Activated T-cell treated with anti-CD3 and anti-CD28 coated beads, Interleukin-2, amount 50 U/mL, for 4 hours (primary cell): ENCODE measurements around the gene CLMN. TPM values are rescaled to one million over a fixed set of nuclear protein-coding genes. Genes with fewer than 3 reads are reported as not detected.

Experiments
- ATAC-seq, 2 donors: fragments of 200-7000 bp; cut with Tn5 transposase; one replicate each; pipeline ENCODE4 v1.10.0; 2021
- DNase-seq: peaks from one replicate; pipeline ENCODE4 v3.0.0-alpha.2; 2020
- H3K27me3 Mint-ChIP-seq: one replicate; pipeline ENCODE4 v1.8.0; 2021; ENCODE audit warnings: low read depth, mixed read lengths
- H3K36me3 Mint-ChIP-seq: one replicate; pipeline ENCODE4 v1.8.0; 2022; ENCODE audit warnings: mixed read lengths; ENCODE audit not compliant: insufficient read depth
- H3K4me1 Mint-ChIP-seq: one replicate; pipeline ENCODE4 v1.8.0; 2021; ENCODE audit warnings: low read depth, mixed read lengths
- H3K4me3 Mint-ChIP-seq: one replicate; pipeline ENCODE4 v1.8.0; 2021; ENCODE audit warnings: mild to moderate bottlenecking, moderate library complexity, mixed read lengths
- H3K9me3 Mint-ChIP-seq: one replicate; pipeline ENCODE4 v1.8.0; 2021; ENCODE audit warnings: mixed read lengths
- total RNA-seq, 3 donors: library from RNA; stranded (reverse); gene quantifications; one replicate each; pipeline ENCODE4 v1.2.1, GENCODE V29; 2021

Gene CLMN
- total RNA-seq, 3 donors from 2014 or later, result 0.71 to 1.3 (median 0.71) TPM

DNA sequence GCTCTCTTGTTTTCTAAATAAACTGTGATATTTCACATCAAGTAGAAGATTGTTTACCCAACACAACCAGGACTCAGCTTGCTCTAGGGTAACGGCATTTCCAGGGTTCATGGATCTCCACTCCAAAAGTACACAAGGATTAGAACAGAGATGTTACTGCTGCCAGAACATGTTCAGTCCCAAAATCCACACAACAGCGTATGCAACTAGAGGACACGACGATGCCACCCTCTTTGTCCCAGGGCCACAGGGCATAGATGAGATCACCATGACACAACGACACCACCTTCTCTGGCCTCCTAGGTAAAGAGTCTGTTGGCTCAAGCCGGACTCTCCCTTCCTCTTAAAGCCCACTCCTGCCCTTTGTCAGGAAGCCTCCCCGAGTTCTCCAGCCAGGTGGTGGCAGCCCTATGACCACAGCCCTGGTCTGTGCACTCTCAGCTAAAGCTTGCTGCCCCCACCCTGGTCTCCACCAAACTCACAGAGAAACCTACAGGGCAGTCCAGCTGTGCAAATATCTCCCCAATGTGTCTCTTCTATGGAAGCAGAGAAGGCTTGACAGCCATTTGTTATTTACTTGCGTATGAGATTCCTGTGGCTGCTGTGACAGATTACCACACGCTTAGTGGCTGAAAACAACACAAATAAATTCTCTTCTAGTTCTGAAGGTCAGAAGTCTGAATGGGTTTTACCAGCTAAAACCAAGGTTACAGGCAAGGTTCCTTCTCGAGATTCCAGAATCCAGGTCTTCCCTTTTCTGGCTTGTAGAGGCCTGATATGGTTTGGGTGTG, 10.3 kb downstream of the CLMN start:
- DNase-seq (no peak), ATAC-seq (no peak)
- Mint-ChIP-seq H3K27me3 (peaks cover 9% of the 10 kb centered on the region), H3K9me3 (no peaks in the 10 kb centered on the region), H3K4me3 (no peak overlapping the region), H3K36me3 (no peaks in the 10 kb centered on the region), H3K4me1 (no peaks in the 10 kb centered on the region)

DNA sequence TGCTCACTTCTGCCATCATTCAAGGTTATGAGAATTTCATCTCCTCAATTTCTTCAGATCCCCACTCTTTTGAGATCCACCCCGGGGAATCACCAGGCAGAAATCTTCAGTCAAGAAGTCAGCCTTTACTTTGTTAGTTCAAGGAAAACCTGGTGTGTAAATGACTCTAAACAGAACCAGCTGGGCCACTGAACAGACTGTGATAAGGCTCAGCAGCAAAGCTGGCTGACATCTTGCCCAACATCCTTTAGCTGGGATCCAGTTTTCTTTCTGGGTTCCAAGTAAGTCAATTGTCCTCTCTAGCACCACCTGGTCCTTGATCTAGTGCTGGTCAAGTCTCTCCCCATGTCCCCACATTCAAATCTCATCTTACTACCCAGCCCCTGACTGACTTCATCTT, 11.6 kb downstream of the CLMN start:
- DNase-seq (no peak), ATAC-seq (no peak)
- H3K4me1 Mint-ChIP-seq, result no peaks in the 10 kb centered on the region
- peaks cover 9% of the 10 kb centered on the region for H3K27me3 Mint-ChIP-seq
- H3K4me3 Mint-ChIP-seq, result no peak overlapping the region
- H3K36me3 Mint-ChIP-seq, result no peaks in the 10 kb centered on the region
- no peaks in the 10 kb centered on the region for H3K9me3 Mint-ChIP-seq

DNA sequence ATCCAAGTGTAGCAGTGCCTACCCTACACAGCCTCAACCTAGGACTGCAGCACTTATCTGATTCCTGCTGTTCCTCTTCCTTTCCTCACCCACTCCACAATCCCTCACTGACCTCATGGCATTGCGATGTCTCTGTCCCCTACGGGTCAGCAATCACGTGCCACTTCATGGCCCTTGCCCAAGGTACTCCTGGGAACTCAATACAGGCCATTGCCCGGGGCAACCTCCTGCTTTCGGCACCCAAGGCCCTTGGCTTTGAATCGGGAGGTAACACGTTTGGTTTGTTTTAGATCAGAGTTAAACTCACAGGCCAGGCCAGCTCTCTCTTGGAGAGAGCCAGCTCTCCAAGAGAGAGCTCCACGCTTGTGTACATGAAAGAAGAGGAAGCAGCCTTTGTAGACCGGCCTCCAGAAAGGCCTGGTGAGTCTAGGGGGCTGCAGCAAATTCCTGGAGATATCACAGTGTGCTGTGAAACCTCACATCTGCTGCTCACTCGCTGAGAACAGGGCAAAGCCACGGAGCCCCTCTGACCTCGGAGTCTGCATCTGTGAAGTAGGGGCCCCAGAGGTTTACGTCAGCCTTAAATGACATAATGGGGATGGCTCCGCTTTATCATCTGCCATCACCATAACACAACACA, 12.2 kb downstream of the CLMN start:
- ATAC-seq (no peak), DNase-seq (no peak)
- no peaks in the 10 kb centered on the region for H3K36me3 Mint-ChIP-seq
- no peaks in the 10 kb centered on the region for H3K9me3 Mint-ChIP-seq
- H3K27me3 Mint-ChIP-seq, result peaks cover 9% of the 10 kb centered on the region
- no peak overlapping the region for H3K4me3 Mint-ChIP-seq
- H3K4me1 Mint-ChIP-seq, result no peaks in the 10 kb centered on the region

DNA sequence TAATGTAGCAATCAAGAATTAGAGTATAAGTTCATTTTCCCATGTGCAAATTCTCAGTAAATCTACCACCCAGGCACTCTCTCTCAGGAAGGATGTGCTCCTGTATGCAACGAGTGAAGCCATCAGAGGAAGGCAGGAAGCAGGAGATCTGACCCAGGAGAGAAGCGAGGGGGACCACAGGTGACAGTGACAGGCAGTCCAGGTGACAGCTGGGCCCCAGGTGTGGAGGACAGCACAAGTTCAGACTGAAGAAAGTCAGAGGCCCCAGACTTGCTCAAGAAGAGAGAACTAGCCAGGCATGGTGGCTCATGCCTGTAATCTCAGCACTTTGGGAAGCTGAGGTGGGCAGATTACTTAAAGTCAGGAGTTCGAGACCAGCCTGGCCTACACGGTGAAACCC, 13.8 kb downstream of the CLMN start:
- Mint-ChIP-seq H3K4me1 (no peaks in the 10 kb centered on the region), H3K27me3 (peaks cover 13% of the 10 kb centered on the region), H3K36me3 (no peaks in the 10 kb centered on the region), H3K4me3 (no peak overlapping the region), H3K9me3 (no peaks in the 10 kb centered on the region)
- no peak for DNase-seq
- no peak for ATAC-seq

GRCh38 chr14:95305145-95305544, 14.6 kb downstream of the CLMN start:
- Mint-ChIP-seq H3K36me3 (no peaks in the 10 kb centered on the region), H3K9me3 (no peaks in the 10 kb centered on the region), H3K4me3 (no peak overlapping the region), H3K27me3 (peaks cover 15% of the 10 kb centered on the region), H3K4me1 (no peaks in the 10 kb centered on the region)
- DNase-seq (no peak), ATAC-seq (no peak)

DNA sequence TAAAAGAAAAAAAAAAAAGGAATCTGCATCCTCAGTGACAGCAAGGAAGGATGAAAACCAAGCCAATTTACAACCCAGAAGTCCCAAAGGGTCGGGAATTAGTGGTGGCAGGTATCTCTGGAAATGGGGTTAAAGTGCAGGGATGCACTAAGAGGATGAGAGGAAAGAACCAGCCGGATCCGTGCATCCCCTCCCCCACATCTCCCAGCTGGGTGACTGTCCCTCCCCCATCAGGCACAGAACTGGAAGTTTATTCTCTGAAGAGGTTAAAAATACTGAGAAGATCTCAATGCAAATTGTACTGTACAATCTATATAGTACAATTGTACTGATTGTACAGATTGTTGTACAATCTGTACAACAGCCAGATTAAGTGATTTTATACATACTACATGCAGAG, 15.4 kb downstream of the CLMN start:
- no peaks in the 10 kb centered on the region for H3K4me1 Mint-ChIP-seq

GRCh38 chr14:95303552-95303951, 16.2 kb downstream of the CLMN start:
- H3K4me1 Mint-ChIP-seq, result no peaks in the 10 kb centered on the region
- H3K36me3 Mint-ChIP-seq, result no peaks in the 10 kb centered on the region
- H3K9me3 Mint-ChIP-seq, result no peaks in the 10 kb centered on the region
- ATAC-seq (no peak), DNase-seq (no peak)
- H3K27me3 Mint-ChIP-seq, result peaks cover 20% of the 10 kb centered on the region
- H3K4me3 Mint-ChIP-seq, result no peak overlapping the region

More for the DNA sequence above, 15.4 kb downstream of the CLMN start:
- Mint-ChIP-seq H3K27me3 (peaks cover 20% of the 10 kb centered on the region), H3K4me3 (no peak overlapping the region), H3K36me3 (no peaks in the 10 kb centered on the region), H3K9me3 (no peaks in the 10 kb centered on the region)
- ATAC-seq (no peak), DNase-seq (no peak)

DNA sequence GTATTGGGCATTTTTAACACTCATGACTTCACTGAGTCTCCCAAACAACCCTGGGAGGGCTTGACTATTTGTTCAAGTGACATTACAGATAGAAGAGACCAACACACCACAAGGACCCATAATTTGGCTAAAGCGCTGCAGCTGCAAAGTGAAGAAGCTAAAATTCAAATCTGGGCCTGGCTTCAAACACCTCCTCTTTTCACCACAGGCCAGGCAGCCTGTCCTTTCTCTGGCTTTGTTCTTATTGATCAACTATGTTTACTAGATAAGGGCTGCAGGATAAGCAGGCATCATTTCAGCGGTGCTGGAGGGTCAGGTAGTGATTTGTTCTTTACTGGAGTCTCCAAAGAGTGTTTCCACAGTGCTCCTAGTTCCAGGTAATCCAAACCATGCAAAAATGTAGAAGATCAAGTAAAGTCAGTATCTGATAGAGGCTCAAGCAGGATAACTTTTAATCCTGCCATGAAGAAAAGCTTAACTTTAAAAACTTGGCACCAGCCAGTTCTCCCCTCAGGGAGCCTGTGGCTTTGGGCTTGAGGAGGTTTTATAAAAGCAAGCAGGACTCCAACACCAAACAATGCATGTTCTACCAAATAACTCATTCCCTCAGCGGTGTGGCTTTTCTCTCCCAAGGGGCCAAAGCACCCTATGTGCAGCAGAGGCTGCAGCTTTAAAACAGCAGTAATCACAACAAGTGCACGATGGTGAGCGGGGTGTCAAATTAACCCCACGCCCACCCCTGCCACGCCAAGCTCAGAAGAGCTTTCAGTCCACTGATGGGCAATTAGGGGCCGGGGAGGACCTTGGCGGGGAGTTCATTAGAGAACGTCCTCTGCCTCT, 16.8 kb downstream of the CLMN start:
- no peak for DNase-seq
- Mint-ChIP-seq H3K4me3 (no peak overlapping the region), H3K4me1 (no peaks in the 10 kb centered on the region), H3K36me3 (no peaks in the 10 kb centered on the region), H3K27me3 (peaks cover 24% of the 10 kb centered on the region), H3K9me3 (no peaks in the 10 kb centered on the region)
- no peak for ATAC-seq

- H3K4me3 Mint-ChIP-seq, result no peak overlapping the region
- H3K9me3 Mint-ChIP-seq, result peaks cover under 1% of the 10 kb centered on the region
- peaks cover 26% of the 10 kb centered on the region for H3K27me3 Mint-ChIP-seq
- DNase-seq (no peak), ATAC-seq (no peak)
- no peaks in the 10 kb centered on the region for H3K4me1 Mint-ChIP-seq
- H3K36me3 Mint-ChIP-seq, result no peaks in the 10 kb centered on the region
Measured at GRCh38 chr14:95301527-95302187, 18.1 kb downstream of the CLMN start.

- no peak for DNase-seq
- peaks cover 8% of the 10 kb centered on the region for H3K9me3 Mint-ChIP-seq
- peaks cover 24% of the 10 kb centered on the region for H3K27me3 Mint-ChIP-seq
- ATAC-seq, result no peak
- H3K4me3 Mint-ChIP-seq, result no peak overlapping the region
- no peaks in the 10 kb centered on the region for H3K4me1 Mint-ChIP-seq
- H3K36me3 Mint-ChIP-seq, result no peaks in the 10 kb centered on the region
Measured at GRCh38 chr14:95300697-95301526, 18.8 kb downstream of the CLMN start.

DNA sequence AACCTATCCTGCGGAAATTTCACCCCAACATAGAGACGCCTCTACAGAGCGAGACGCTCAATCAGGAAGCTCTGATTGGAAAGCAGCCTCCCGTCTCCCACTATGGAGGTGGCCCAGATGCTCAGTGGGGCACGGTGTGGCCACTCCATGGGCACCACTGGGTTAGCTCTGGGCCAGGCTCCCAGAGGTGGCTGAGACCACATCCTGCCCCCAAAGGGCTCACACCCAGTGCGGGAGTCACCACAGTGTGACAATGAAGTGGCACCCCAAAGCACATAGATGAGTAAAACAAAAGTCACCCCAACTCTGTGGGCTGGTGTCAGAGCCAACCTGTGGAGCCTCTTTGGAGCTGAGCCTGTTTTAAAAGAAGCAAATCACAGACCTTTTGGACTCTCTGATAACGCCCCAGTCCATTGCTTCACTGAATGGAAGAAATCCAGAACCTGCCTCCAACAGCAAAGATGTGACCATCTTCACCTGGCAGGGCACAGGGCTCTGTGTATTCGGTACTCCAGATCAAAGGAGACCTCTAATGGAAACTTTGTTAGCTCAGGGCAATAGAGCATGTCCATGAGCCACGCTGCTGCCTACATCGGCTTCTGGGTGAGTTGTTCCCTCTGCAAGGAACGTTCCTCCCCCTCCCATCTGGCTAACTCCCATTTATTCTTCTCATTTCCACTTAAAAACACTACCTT, 19.6 kb downstream of the CLMN start:
- no peaks in the 10 kb centered on the region for H3K36me3 Mint-ChIP-seq

DNA sequence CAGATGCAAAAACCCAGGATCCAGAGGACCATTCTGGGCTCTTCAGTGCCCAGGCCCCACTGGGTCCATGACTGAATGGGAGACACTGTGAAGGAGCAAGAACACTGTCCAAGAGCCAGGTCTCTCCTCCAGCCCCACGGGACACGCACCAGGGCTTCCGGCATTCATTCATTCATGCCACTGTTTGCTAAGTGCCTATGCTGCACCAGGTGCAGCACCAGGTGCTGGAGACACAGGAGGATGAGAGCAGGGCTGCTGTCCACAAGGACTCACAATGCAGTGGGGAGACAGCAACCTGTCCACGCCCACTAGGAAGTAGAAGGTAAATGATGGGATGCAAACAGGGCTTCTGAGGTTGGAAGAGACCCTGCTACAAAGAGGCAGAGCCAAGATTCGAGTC, 20.4 kb downstream of the CLMN start:
- no peaks in the 10 kb centered on the region for H3K36me3 Mint-ChIP-seq
- no peak for ATAC-seq
- no peaks in the 10 kb centered on the region for H3K4me1 Mint-ChIP-seq
- peaks cover 28% of the 10 kb centered on the region for H3K27me3 Mint-ChIP-seq
- H3K9me3 Mint-ChIP-seq, result peaks cover 15% of the 10 kb centered on the region
- DNase-seq, result no peak
- H3K4me3 Mint-ChIP-seq, result no peak overlapping the region

More for the DNA sequence above, 19.6 kb downstream of the CLMN start:
- DNase-seq (no peak), ATAC-seq (no peak)
- Mint-ChIP-seq H3K4me3 (no peak overlapping the region), H3K4me1 (no peaks in the 10 kb centered on the region), H3K27me3 (peaks cover 22% of the 10 kb centered on the region), H3K9me3 (peaks cover 15% of the 10 kb centered on the region)

DNA sequence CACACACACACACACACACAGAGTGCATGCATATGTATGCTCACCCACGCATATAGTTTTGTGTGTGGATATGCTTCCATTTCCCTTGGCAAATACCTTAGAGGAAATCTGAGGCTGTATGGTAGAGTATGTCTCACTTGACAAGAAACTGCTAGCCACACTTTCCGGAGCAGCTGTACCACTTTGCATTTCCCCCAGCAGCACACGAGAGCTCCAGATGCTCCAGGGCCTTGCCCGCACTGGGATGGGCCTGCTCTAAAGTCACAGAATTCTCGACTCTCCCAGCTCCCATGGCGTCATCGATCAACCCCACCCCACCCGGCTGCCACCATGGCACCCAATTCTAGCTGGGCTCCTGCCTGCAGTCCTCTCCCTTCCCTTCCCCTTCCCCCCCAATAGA, 21.9 kb downstream of the CLMN start:
- DNase-seq, result no peak
- Mint-ChIP-seq H3K36me3 (no peaks in the 10 kb centered on the region), H3K9me3 (peaks cover 15% of the 10 kb centered on the region)

More for the DNA sequence above, 21.9 kb downstream of the CLMN start:
- ATAC-seq, result no peak
- no peak overlapping the region for H3K4me3 Mint-ChIP-seq
- H3K27me3 Mint-ChIP-seq, result peaks cover 32% of the 10 kb centered on the region
- H3K4me1 Mint-ChIP-seq, result no peaks in the 10 kb centered on the region
